DMS79 (cell line): ENCODE results near the gene RBFOX2.
"Not testable (repeated sequence)": the region's sequence is repeated elsewhere in the genome, so short reads cannot be mapped to it uniquely, and the experiment has no call there.

ENCODE experiments used
- DNase-seq: peaks from one replicate; lab custom pipeline; 2025; lab: John Stamatoyannopoulos, UW

RBFOX2 gene

GRCh38 chr22:35766654-35767580, 261.7 kb downstream of the RBFOX2 start:
- no peak for DNase-seq

DNA sequence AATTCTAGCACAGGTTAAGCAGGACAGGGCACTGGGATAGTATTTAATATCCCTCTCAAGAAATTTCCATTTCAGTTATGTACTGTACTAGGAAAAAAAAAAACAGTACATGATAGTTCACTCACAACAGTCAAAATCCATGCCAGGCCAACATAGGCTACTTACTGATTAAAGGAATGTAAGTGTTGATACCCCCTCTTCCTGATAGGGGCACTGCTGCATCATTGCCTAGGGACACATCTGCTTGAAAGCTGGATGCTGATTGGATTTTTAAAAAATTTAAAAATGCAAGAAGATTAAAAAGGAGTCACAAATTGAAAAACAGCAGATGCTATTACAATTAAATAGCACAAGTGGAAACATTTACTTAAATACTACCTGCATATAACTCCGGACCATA, 267.6 kb downstream of the RBFOX2 start:
- no peak for DNase-seq

- no peak for DNase-seq
Observed at GRCh38 chr22:35758394-35758793, 270.2 kb downstream of the RBFOX2 start.

- DNase-seq: no peak
Observed at GRCh38 chr22:35756722-35757121, 271.9 kb downstream of the RBFOX2 start.

GRCh38 chr22:35754761-35755160, 273.9 kb downstream of the RBFOX2 start:
- no peak for DNase-seq

DNA sequence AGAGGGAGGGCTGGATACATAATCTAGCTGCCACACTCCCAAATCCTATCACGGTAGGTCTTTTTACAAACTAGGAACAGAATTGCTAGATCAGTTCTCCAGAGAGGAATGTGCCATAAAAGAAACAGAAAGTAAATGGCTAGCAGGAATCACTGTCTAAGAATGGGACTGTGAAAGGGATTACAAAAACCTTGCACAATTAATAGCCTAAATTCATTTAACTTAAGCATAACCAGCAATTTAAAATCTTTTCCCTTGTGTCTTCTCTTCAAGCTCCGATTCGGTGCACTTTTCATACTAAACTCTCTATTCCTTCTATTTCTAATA, 275.8 kb downstream of the RBFOX2 start:
- DNase-seq: no peak

DNA sequence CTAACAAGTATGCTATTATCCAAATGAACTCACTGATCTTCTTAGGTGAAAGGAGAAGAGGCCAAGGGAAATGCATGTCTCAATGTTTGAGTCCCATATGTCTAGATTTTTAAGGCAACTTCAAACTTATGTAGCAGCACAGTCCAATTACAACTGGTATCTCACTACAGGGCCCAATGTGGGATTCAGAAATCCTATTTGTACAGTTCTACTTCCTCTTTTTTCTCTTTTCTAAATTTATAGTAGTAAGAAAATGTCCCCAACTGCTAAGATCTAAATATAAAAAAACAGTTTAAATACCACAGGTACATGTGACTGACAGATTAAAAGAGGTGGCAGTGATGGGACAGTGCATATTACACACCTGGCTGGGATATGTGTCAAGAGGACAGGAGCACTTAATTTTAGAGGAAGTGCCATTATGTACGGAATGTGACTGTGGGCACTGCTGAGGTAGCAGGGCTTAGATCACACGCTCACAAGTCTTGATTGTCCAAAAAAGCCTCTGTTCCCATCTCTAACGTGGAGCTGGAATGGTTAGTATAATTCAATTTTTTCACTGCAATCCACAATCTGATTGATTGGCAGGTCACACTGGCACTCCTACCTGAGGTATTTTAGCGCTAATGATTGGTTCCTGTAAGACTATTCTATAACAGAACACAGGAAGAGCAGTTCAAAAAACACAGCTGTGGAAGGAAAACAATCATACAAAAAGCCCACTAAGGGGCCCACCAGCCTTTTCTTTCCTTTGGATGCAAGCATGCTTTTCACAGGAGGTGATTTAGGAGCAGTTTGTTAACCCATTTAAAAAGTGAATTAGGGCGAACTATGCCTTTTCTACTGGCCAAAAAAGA, 276.4 kb downstream of the RBFOX2 start:
- no peak for DNase-seq

DNA sequence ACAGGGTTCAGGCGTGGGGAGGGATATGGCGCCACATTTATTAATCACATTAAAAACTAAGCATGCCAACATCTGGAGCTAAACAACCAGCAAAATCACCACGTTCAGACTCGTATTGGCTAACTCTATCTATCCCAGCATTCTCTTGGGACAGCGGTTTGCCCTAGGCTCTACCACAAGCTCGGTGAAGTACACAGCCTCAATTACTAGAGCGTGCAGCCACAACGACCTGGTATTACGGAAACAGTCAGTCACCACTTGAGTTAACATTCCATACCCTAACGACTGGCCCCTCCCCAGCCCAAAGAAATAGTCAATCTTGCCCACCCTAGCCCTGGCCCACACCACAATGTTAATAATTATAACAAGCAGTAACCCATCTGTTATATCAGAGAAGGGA, 278.8 kb downstream of the RBFOX2 start:
- DNase-seq: peak; percentile 34

- DNase-seq: no peak
Observed at GRCh38 chr22:35746946-35747703, 281.5 kb downstream of the RBFOX2 start.

- DNase-seq: no peak
Observed at GRCh38 chr22:35746248-35746647, 282.4 kb downstream of the RBFOX2 start.

DNA sequence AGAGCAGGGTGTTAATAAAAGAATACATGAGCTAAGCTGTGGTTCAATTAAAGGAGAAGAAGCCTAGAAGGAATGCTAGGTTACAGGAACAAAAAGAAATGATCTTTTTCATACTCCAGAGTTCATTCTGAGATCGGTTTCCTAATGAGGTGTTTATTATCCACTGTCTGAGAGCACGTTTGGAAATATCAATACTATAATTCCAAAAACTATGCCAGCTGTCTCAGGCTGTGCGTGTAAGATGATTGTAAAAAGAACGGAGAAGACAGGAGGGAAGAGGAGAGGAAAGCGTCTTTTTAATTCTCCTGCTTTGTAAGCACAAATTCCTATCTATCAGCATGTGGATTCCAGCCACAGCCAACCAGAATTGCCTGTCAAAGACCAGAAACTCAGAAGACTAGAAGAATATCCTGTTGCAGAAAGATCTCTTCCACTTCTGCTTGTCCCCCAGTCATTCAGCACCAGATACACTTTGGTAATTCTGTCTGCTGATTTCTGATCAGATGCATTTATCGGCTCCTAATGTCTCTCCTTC, 285.2 kb downstream of the RBFOX2 start:
- no peak for DNase-seq

DNA sequence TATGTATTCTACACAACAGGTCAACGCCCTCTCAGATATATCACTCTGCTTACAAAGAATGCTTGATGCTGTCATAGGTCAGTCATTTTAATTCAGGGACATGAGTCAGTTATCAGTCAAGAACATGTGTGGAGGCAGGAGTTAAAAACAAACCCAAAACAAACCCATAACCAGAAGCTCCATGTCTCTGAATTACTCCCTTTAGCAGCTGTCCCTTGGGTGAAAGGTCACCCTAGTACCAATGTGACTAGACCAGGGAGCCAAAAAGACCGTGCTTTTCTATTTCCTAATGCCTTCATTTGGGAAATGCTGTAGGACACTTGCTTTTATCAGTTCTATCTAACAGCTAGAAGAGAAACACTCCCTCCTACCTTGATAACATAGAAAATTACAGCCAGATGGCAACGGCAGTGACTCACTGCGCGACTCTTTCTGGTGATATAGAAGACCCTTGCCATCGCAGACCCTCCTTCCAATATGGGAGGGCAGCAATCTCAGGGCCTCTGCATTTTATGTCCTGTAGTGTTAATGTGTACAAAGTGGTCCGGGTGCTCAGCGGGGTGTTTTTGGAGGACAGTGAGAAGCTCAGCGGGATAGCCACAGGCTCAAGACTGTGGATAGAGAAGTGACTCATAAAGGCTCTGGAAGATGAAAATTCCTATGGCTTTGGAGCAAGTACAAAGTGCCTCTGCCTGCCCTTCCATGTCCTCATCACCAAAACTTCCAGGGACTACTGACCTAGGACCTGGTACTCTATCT, 286.1 kb downstream of the RBFOX2 start:
- no peak for DNase-seq

GRCh38 chr22:35740616-35741015, 288.0 kb downstream of the RBFOX2 start:
- no peak for DNase-seq

DNA sequence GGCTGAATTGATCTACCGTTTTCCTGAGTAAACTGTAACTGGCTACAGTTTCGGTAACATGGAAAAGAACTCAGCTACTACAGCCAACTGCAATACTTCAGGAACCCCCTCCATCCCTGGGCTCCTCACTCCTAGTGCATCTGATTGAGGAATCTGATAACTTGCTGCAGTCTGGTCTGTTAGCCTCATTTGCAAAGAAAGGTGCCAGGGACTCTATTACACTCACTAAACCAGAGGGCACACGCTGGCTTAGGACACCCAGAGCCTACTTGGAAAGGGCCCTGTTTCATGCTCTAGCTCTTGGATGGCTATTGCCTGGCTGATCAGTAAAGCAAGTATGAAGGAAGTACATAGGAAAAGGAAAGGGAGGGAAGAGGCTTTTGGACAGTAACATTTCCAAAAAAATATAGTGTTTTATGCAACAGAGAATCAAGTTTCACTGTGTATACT, 288.7 kb downstream of the RBFOX2 start:
- no peak for DNase-seq

- no peak for DNase-seq
Observed at GRCh38 chr22:35739076-35739930, 289.3 kb downstream of the RBFOX2 start.

- not testable (repeated sequence) for DNase-seq
Observed at GRCh38 chr22:35737886-35738285, 290.7 kb downstream of the RBFOX2 start.

- no peak for DNase-seq
Observed at GRCh38 chr22:35736701-35737100, 291.9 kb downstream of the RBFOX2 start.

DNA sequence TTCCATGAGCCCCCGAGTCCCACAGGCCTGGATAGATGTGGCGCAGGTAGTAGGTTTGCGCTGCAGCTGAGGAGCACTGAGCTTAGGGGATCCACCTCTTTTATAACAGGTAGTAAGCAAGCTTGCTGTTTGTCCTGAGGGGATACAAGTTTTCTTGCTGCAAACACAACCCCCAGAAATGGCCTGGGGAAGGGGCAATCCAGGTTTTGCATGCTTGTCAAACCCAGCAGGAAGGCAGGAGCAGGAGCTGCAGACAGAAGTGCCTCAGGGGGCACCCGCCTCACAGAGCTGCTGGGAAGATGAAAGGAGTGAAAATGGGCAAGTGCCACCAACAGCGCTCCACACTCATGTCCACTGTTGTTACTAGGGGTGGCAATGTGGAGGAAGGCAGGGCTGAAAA, 292.5 kb downstream of the RBFOX2 start:
- DNase-seq: no peak

- DNase-seq: no peak
Observed at GRCh38 chr22:35735542-35735941, 293.1 kb downstream of the RBFOX2 start.

DNA sequence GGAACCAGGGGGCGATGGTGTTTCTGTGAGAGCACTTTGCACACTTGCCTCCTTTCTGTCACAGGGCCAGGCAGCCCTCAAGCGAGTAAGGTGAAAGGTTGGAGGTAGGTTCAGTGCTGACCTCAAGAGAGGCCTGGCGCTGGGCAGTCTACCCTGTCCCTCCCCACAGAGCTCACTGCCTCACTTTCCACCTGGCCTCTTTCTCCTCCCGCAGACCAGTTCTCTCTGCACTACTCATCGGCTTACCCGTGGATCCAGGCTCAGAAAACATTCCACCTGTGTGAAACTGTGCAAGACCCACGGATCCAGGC, 294.2 kb downstream of the RBFOX2 start:
- DNase-seq: no peak
